H9 (cell line): ENCODE results near the gene RYR3. TPM values are rescaled to one million over a fixed set of nuclear protein-coding genes. Genes with fewer than 3 reads are reported as not detected.

Source experiments
- DNase-seq: peaks from one replicate; pipeline ENCODE4 v3.0.0-alpha.2; 2017
- H2AFZ ChIP-seq: one replicate; pipeline ENCODE4 v1.6.1; 2013; ENCODE audit warnings: mild to moderate bottlenecking, low read length, control low read depth, moderate library complexity
- H2AK5ac ChIP-seq: 2 replicates; pipeline ENCODE4 v1.6.1; 2013; ENCODE audit warnings: low read length, control low read depth, mixed read lengths; ENCODE audit not compliant: insufficient read length
- H2BK120ac ChIP-seq: one replicate; pipeline ENCODE4 v1.6.1; 2013; ENCODE audit warnings: low read depth, mild to moderate bottlenecking, low read length, control low read depth, inconsistent platforms; ENCODE audit not compliant: poor library complexity, severe bottlenecking
- H2BK12ac ChIP-seq: 2 replicates; pipeline ENCODE4 v1.6.1; 2013; ENCODE audit warnings: low read length, control low read depth, mixed read lengths, low read depth; ENCODE audit not compliant: insufficient read length
- H2BK15ac ChIP-seq: 2 replicates; pipeline ENCODE4 v1.6.1; 2013; ENCODE audit warnings: low read depth, low read length, control low read depth
- H2BK20ac ChIP-seq: one replicate; pipeline ENCODE4 v1.6.1; 2013; ENCODE audit warnings: low read depth, mild to moderate bottlenecking, low read length, control low read depth, inconsistent platforms; ENCODE audit not compliant: poor library complexity, severe bottlenecking
- H2BK5ac ChIP-seq: 2 replicates; pipeline ENCODE4 v1.6.1; 2013; ENCODE audit warnings: low read length, control low read depth, mixed read lengths; ENCODE audit not compliant: insufficient read length
- H3K14ac ChIP-seq: 2 replicates; pipeline ENCODE4 v1.6.1; 2013; ENCODE audit warnings: low read length, control low read depth; ENCODE audit not compliant: insufficient read depth
- H3K18ac ChIP-seq: 2 replicates; pipeline ENCODE4 v1.6.1; 2013; ENCODE audit warnings: low read depth, mild to moderate bottlenecking, mixed read lengths, low read length, control low read depth; ENCODE audit not compliant: insufficient read length
- H3K23ac ChIP-seq: 2 replicates; pipeline ENCODE4 v1.6.1; 2013; ENCODE audit warnings: low read length, control low read depth, mixed read lengths, low read depth; ENCODE audit not compliant: insufficient read length
- H3K23me2 ChIP-seq: 2 replicates; pipeline ENCODE4 v1.6.1; 2013; ENCODE audit warnings: low read depth, mild to moderate bottlenecking, mixed read lengths, low read length, control low read depth; ENCODE audit not compliant: insufficient read length, poor library complexity, severe bottlenecking
- H3K27ac ChIP-seq: 2 replicates; pipeline ENCODE4 v1.5.1; 2013; ENCODE audit warnings: low read length, control low read depth, mixed read lengths, low read depth; ENCODE audit not compliant: insufficient read length
- H3K27me3 ChIP-seq: 2 replicates; pipeline ENCODE4 v1.6.1; 2013; ENCODE audit warnings: low read length, control low read depth, inconsistent platforms; ENCODE audit not compliant: insufficient read depth
- H3K4ac ChIP-seq: 2 replicates; pipeline ENCODE4 v1.6.1; 2013; ENCODE audit warnings: low read depth, mild to moderate bottlenecking, control low read depth, inconsistent platforms, low read length, moderate library complexity
- H3K4me1 ChIP-seq: 2 replicates; pipeline ENCODE4 v1.6.1; 2013; ENCODE audit warnings: low read length, control low read depth, inconsistent platforms; ENCODE audit not compliant: insufficient read depth
- H3K4me2 ChIP-seq: 2 replicates; pipeline ENCODE4 v1.6.1; 2013; ENCODE audit warnings: low read length, control low read depth, mixed read lengths; ENCODE audit not compliant: insufficient read length, insufficient read depth
- H3K56ac ChIP-seq: 2 replicates; pipeline ENCODE4 v1.6.1; 2013; ENCODE audit warnings: low read depth, mild to moderate bottlenecking, mixed read lengths, low read length, control low read depth; ENCODE audit not compliant: insufficient read length
- H3K79me1 ChIP-seq: 2 replicates; pipeline ENCODE4 v1.6.1; 2013; ENCODE audit warnings: low read depth, mild to moderate bottlenecking, moderate library complexity, low read length, control low read depth, inconsistent platforms; ENCODE audit not compliant: insufficient read depth, poor library complexity, severe bottlenecking
- H3K79me2 ChIP-seq: 2 replicates; pipeline ENCODE4 v1.6.1; 2013; ENCODE audit warnings: low read length, control low read depth, inconsistent platforms; ENCODE audit not compliant: insufficient read depth
- H3K9ac ChIP-seq: 2 replicates; pipeline ENCODE4 v1.6.1; 2013; ENCODE audit warnings: low read length, control low read depth, mixed read lengths; ENCODE audit not compliant: insufficient read length; ENCODE audit errors: extremely low read depth
- H3K9me3 ChIP-seq: one replicate; pipeline ENCODE4 v1.6.1; 2013; ENCODE audit warnings: low read depth, low read length, inconsistent platforms; ENCODE audit not compliant: control insufficient read depth
- H3T11ph ChIP-seq: one replicate; pipeline ENCODE4 v1.6.1; 2013; ENCODE audit warnings: mild to moderate bottlenecking, low read length, control low read depth, inconsistent platforms
- H4K20me1 ChIP-seq: one replicate; pipeline ENCODE4 v1.6.1; 2013; ENCODE audit not compliant: control insufficient read depth, insufficient read length, insufficient read depth
- H4K5ac ChIP-seq: 2 replicates; pipeline ENCODE4 v1.6.1; 2013; ENCODE audit warnings: low read depth, mild to moderate bottlenecking, mixed read lengths, low read length, control low read depth; ENCODE audit not compliant: insufficient read length
- H4K8ac ChIP-seq: replicated peaks from 2 replicates; pipeline ENCODE4 v1.6.1; 2013; ENCODE audit warnings: low read length, control low read depth, mixed read lengths, low read depth; ENCODE audit not compliant: insufficient read length
- H4K91ac ChIP-seq: 2 replicates; pipeline ENCODE4 v1.6.1; 2013; ENCODE audit warnings: low read depth, mild to moderate bottlenecking, moderate library complexity, mixed read lengths, low read length, control low read depth; ENCODE audit not compliant: insufficient read length
- H3K27ac Mint-ChIP-seq, 3 experiments: 2 replicates in 2 of 3; 3 replicates in 1 of 3; pipeline ENCODE4 v1.8.0; 2020 to 2021; ENCODE audit warnings: mixed read lengths in 3 of 3, mild to moderate bottlenecking in 1 of 3, moderate library complexity in 1 of 3
- H3K27me3 Mint-ChIP-seq: 2 replicates; pipeline ENCODE4 v1.8.0; 2021; ENCODE audit warnings: low read depth, mild to moderate bottlenecking, moderate library complexity, mixed read lengths
- H3K36me3 Mint-ChIP-seq, 3 experiments: 2 replicates in 2 of 3; 3 replicates in 1 of 3; pipeline ENCODE4 v1.8.0; 2020 to 2021; ENCODE audit warnings: low read depth in 3 of 3, mixed read lengths in 3 of 3; ENCODE audit not compliant: insufficient read depth in 1 of 3
- H3K4me1 Mint-ChIP-seq, 2 experiments: 2 replicates each; pipeline ENCODE4 v1.8.0; 2020; ENCODE audit warnings: mixed read lengths in 2 of 2
- H3K4me3 Mint-ChIP-seq, 2 experiments: 2 replicates in 1 of 2; 3 replicates in 1 of 2; pipeline ENCODE4 v1.8.0; 2020 to 2021; ENCODE audit warnings: mild to moderate bottlenecking in 2 of 2, mixed read lengths in 2 of 2, moderate library complexity in 1 of 2
- H3K9me3 Mint-ChIP-seq, 2 experiments: 2 replicates in 1 of 2; 3 replicates in 1 of 2; pipeline ENCODE4 v1.8.0; 2020; ENCODE audit warnings: mild to moderate bottlenecking in 2 of 2, mixed read lengths in 2 of 2, moderate library complexity in 1 of 2
- CTCF ChIP-seq: fragments of 200-600 bp; sonication (generic); conservative IDR thresholded peaks from 3 replicates; pipeline ENCODE4 v1.8.0; 2021; ENCODE audit warnings: antibody characterized with exemption, mild to moderate bottlenecking
- WGBS: extraction: QIAGEN DNeasy Blood & Tissue Kit; methylation state at CpG from one replicate; pipeline ENCODE4 v1.1.7; 2013; ENCODE audit warnings: missing lambda C conversion rate, low lambda C conversion rate, mixed read lengths; ENCODE audit not compliant: insufficient read length; ENCODE audit errors: extremely low coverage; 5-methylcytosine and 5-hydroxymethylcytosine counted together
- total RNA-seq: library from RNA; stranded (reverse); gene quantifications from 2 replicates; pipeline ENCODE4 v1.2.1, GENCODE V29; 2021

The RYR3 gene
- total RNA-seq, 1 experiment from 2014 or later, result 0.85 TPM

GRCh38 chr15:33473005-33473404 lies 162.2 kb downstream of the RYR3 start:
- H3K23ac ChIP-seq, result no peak overlapping the region
- H2BK15ac ChIP-seq, result no peak overlapping the region
- Mint-ChIP-seq H3K4me1 (no peaks in the 10 kb centered on the region; a peak in 1 of 4 replicates), H3K9me3 (peaks cover 11 to 16% of the 10 kb centered on the region in 2 experiments), H3K36me3 (peaks cover 2 to 9% (median 4%) of the 10 kb centered on the region in 3 experiments; a peak in 5 of 7 replicates), H3K27ac (no peak overlapping the region), H3K27me3 (peaks cover 8% of the 10 kb centered on the region; the same call in 1 of the 2 replicates), H3K4me3 (no peak overlapping the region)
- H4K5ac ChIP-seq, result no peak overlapping the region
- H3K27ac ChIP-seq, result no peak overlapping the region
- no peak overlapping the region for H3K18ac ChIP-seq
- no peak overlapping the region for H2AFZ ChIP-seq
- no peaks in the 10 kb centered on the region for H3K79me2 ChIP-seq
- no peaks in the 10 kb centered on the region for H3K9me3 ChIP-seq
- no peak overlapping the region for H4K8ac ChIP-seq
- DNase-seq, result no peak
- no peaks in the 10 kb centered on the region for H3K23me2 ChIP-seq
- H3K4me2 ChIP-seq, result no peak overlapping the region
- H4K20me1 ChIP-seq, result no peaks in the 10 kb centered on the region
- H3K27me3 ChIP-seq, result no peaks in the 10 kb centered on the region; the same call in 1 of the 2 replicates
- H2AK5ac ChIP-seq, result no peak overlapping the region
- no CpG with 5 or more reads among the region's 5 CpGs for WGBS
- no peaks in the 10 kb centered on the region for H3K79me1 ChIP-seq
- no peak overlapping the region for H3K4ac ChIP-seq
- H2BK120ac ChIP-seq, result no peak overlapping the region
- H3K9ac ChIP-seq, result no peak overlapping the region
- no peak overlapping the region for H3T11ph ChIP-seq
- H3K4me1 ChIP-seq, result no peaks in the 10 kb centered on the region; the same call in none of the 2 replicates
- no peak overlapping the region for H2BK20ac ChIP-seq
- TF ChIP-seq CTCF, result no peak
- H2BK12ac ChIP-seq, result no peak overlapping the region
- no peak overlapping the region for H3K14ac ChIP-seq
- H4K91ac ChIP-seq, result no peak overlapping the region
- H2BK5ac ChIP-seq, result no peak overlapping the region
- H3K56ac ChIP-seq, result no peak overlapping the region
